Stimulated activated CD8-positive, alpha-beta memory T cell treated with anti-CD3 and anti-CD28 coated beads, Interleukin-12 subunit alpha, Interleukin-12 subunit beta, amount 100 ng/mL, for 1 hour (primary cell): ENCODE measurements around the gene CD320.
"Not testable (repeated sequence)": the region's sequence is repeated elsewhere in the genome, so short reads cannot be mapped to it uniquely, and the experiment has no call there.

Experiments used
- DNase-seq: peaks from one replicate; pipeline ENCODE4 v3.0.0-alpha.2; 2020; ENCODE audit warnings: low read depth

The CD320 gene

GRCh38 chr19:8307965-8308866, at the start of gene CD320:
Gene CD320, minus strand, starts transcription at chr19:8308358. Its CDS starts 68 bp downstream, at chr19:8308290.
- DNase-seq = peak; percentile 69

- DNase-seq = no peak
These were observed 48.9 kb upstream of the CD320 start for GRCh38 chr19:8357007-8357521.

GRCh38 chr19:8355631-8356402, 47.7 kb upstream of the CD320 start:
- no peak for DNase-seq

GRCh38 chr19:8352845-8353244, 44.7 kb upstream of the CD320 start:
- not testable (repeated sequence) for DNase-seq

- no peak for DNase-seq
These were observed 44.1 kb upstream of the CD320 start for GRCh38 chr19:8352134-8352827.

GRCh38 chr19:8349629-8350372, 41.6 kb upstream of the CD320 start:
- DNase-seq = not testable (repeated sequence)

- no peak for DNase-seq
These were observed 35.3 kb upstream of the CD320 start for GRCh38 chr19:8343483-8343844.

- peak; percentile 85 for DNase-seq
These were observed 34.7 kb upstream of the CD320 start, which contains the start of gene KANK3 for GRCh38 chr19:8342684-8343482. Gene KANK3, minus strand, starts transcription at chr19:8343262. Its CDS starts 5,434 bp downstream, at chr19:8337828.

GRCh38 chr19:8342316-8342683, 34.1 kb upstream of the CD320 start:
- DNase-seq = no peak

GRCh38 chr19:8341504-8341903, 33.3 kb upstream of the CD320 start:
- not testable (repeated sequence) for DNase-seq

GRCh38 chr19:8340341-8341096, 32.4 kb upstream of the CD320 start:
- no peak for DNase-seq

- DNase-seq = no peak
These were observed 30.7 kb upstream of the CD320 start for GRCh38 chr19:8338835-8339234.

- DNase-seq = no peak
These were observed 29.6 kb upstream of the CD320 start for GRCh38 chr19:8337728-8338127.

GRCh38 chr19:8336660-8337059, 28.5 kb upstream of the CD320 start:
- DNase-seq = no peak

GRCh38 chr19:8336072-8336569, 28.0 kb upstream of the CD320 start:
- DNase-seq = no peak

- no peak for DNase-seq
These were observed 27.3 kb upstream of the CD320 start for GRCh38 chr19:8335343-8336071.

- DNase-seq = no peak
These were observed 26.5 kb upstream of the CD320 start for GRCh38 chr19:8334458-8335342.
